K562 (cell line): Measurements from ENCODE around the gene MAP2K7. TPM values are rescaled to one million over a fixed set of nuclear protein-coding genes. Genes with fewer than 3 reads are reported as not detected.

Experiments used
- BCL6 ChIP-seq: fragments of 250-450 bp; sonication (Bioruptor Pico); IDR thresholded peaks from 2 replicates; pipeline ENCODE4 v1.4.0; 2020
- BHLHE40 ChIP-seq: IDR thresholded peaks from 2 replicates; pipeline ENCODE4 v1.6.1; 2011; ENCODE audit warnings: low read length, improper control_type of control experiment
- CBFB ChIP-seq: sonication (generic); formaldehyde crosslinking; IDR thresholded peaks from 2 replicates; pipeline ENCODE4 v1.4.0; 2020; ENCODE audit warnings: mild to moderate bottlenecking, missing genetic modification reagents
- CHCHD3 ChIP-seq: fragments of 250-450 bp; sonication (Bioruptor Pico); IDR thresholded peaks from 2 replicates; pipeline ENCODE4 v2.1.2; 2022; ENCODE audit warnings: mild to moderate bottlenecking
- CREB5 ChIP-seq: fragments of 250-450 bp; sonication (Bioruptor Pico); IDR thresholded peaks from 2 replicates; pipeline ENCODE4 v1.5.0; 2020; ENCODE audit warnings: mild to moderate bottlenecking
- GATA2 ChIP-seq: sonication (generic); formaldehyde crosslinking; IDR thresholded peaks from 2 replicates; pipeline ENCODE4 v1.4.0; 2020; ENCODE audit warnings: mild to moderate bottlenecking, missing genetic modification reagents
- HINFP ChIP-seq: fragments of 450-650 bp; conservative IDR thresholded peaks from 2 replicates; pipeline ENCODE4 v1.6.1; 2016; ENCODE audit warnings: missing genetic modification characterization, low read depth, mild to moderate bottlenecking, control low read depth, missing compliant biosample characterization
- HLTF ChIP-seq: fragments of 450-650 bp; IDR thresholded peaks from 2 replicates; pipeline ENCODE4 v1.6.1; 2016
- KAT8 ChIP-seq: fragments of 450-650 bp; IDR thresholded peaks from 2 replicates; pipeline ENCODE4 v1.6.1; 2016; ENCODE audit warnings: low read depth, mild to moderate bottlenecking
- NBN ChIP-seq: fragments of 450-650 bp; IDR thresholded peaks from 2 replicates; pipeline ENCODE4 v1.6.1; 2016; ENCODE audit warnings: low read depth, mild to moderate bottlenecking
- NR2C2 ChIP-seq, 2 experiments: fragments of 200-800 bp in 1 of 2; sonication (Bioruptor generic) in 1 of 2; sonication (generic) in 1 of 2; formaldehyde crosslinking in 1 of 2; IDR thresholded peaks; 2 replicates each; pipeline versions ENCODE4 v1.6.1 to v1.8.0; 2016 to 2022; ENCODE audit warnings: mild to moderate bottlenecking in 1 of 2, missing compliant biosample characterization in 1 of 2, missing genetic modification characterization in 1 of 2, missing genetic modification reagents in 1 of 2
- POLR3G ChIP-seq: IDR thresholded peaks from 2 replicates; pipeline ENCODE4 v1.6.1; 2011; ENCODE audit not compliant: insufficient read length, insufficient replicate concordance; ENCODE audit errors: extremely low read depth
- RAD51 ChIP-seq: fragments of 450-650 bp; IDR thresholded peaks from 2 replicates; pipeline ENCODE4 v1.7.1; 2016; ENCODE audit warnings: low read depth, mild to moderate bottlenecking, borderline replicate concordance
- RHOXF2B ChIP-seq: fragments of 250-450 bp; sonication (Bioruptor Pico); conservative IDR thresholded peaks from 2 replicates; pipeline ENCODE4 v1.5.1; 2021
- SMAD2 ChIP-seq: fragments of 150-350 bp; IDR thresholded peaks from 2 replicates; pipeline ENCODE4 v1.6.1; 2014; ENCODE audit warnings: low read depth, mild to moderate bottlenecking, low read length
- SMARCA5 ChIP-seq: fragments of 450-650 bp; IDR thresholded peaks from 2 replicates; pipeline ENCODE4 v1.6.1; 2016
- ZNF592 ChIP-seq: fragments of 450-650 bp; IDR thresholded peaks from 2 replicates; pipeline ENCODE4 v1.6.1; 2017; ENCODE audit warnings: antibody characterized with exemption, mild to moderate bottlenecking
- ZNF75A ChIP-seq: fragments of 450-650 bp; formaldehyde crosslinking; IDR thresholded peaks from 2 replicates; pipeline ENCODE4 v1.4.0; 2020; ENCODE audit warnings: mild to moderate bottlenecking
- polyA plus RNA-seq, 8 experiments: library from polyadenylated mRNA; depleted of rRNA in 4 of 8; stranded (reverse) in 5 of 8; unstranded in 3 of 8; fragments of >200 nt; fragmentation: Nextera tagmentation in 2 of 8; fragmentation: Illumina TruSeq in 1 of 8; extraction: Ambion mirVana in 2 of 8; extraction: Trizol in 1 of 8; gene quantifications; 2 replicates each; pipeline versions ENCODE4 v1.2.1 to v1.2.3, GENCODE V29; 2011 to 2014; ENCODE audit warnings: inconsistent platforms in 1 of 8, missing spikeins in 1 of 8
- total RNA-seq, 7 experiments: library from RNA; depleted of rRNA in 6 of 7; stranded (reverse); fragments of >200 nt in 6 of 7; fragmentation: Illumina TruSeq in 2 of 7; extraction: Trizol in 2 of 7; gene quantifications; 2 replicates each; pipeline versions ENCODE4 v1.2.1 to v1.2.3, GENCODE V29; 2011 to 2021; ENCODE audit warnings: low replicate concordance in 1 of 7
- TF ChIP-seq, protein P1 (sequence below): fragments of 450-650 bp; formaldehyde crosslinking; IDR thresholded peaks from 2 replicates; pipeline ENCODE4 v1.4.0; 2020; ENCODE audit warnings: mild to moderate bottlenecking, moderate library complexity

Gene MAP2K7
- total and polyA plus RNA-seq, 9 of the 15 experiments (the other 6 are each of a cell fraction or from before 2014, with no cell fraction given): 0.51 to 45.8 (median 14.1) TPM

- TF ChIP-seq ZNF592 (no peak), SMARCA5 (no peak), NBN (no peak), HLTF (0 out of 2 replicates have a peak, but pooled peaks have one; percentile 63), BCL6 (no peak), CHCHD3 (no peak), ZNF75A (CRISPR knock-in tag) (no peak), NR2C2 (CRISPR knock-in tag; IDR thresholded peaks at IDR 0.05) (peak; percentile 69), NR2C2 (tag; IDR thresholded peaks at IDR 0.05) (no peak; the same call in 1 of the 2 replicates), GATA2 (no peak), CREB5 (CRISPR knock-in tag) (no peak), RAD51 (no peak), KAT8 (no peak), BHLHE40 (no peak), HINFP (no peak), RHOXF2B (no peak), SMAD2 (no peak), POLR3G (no peak), CBFB (no peak)
- TF ChIP-seq, protein P1, sequence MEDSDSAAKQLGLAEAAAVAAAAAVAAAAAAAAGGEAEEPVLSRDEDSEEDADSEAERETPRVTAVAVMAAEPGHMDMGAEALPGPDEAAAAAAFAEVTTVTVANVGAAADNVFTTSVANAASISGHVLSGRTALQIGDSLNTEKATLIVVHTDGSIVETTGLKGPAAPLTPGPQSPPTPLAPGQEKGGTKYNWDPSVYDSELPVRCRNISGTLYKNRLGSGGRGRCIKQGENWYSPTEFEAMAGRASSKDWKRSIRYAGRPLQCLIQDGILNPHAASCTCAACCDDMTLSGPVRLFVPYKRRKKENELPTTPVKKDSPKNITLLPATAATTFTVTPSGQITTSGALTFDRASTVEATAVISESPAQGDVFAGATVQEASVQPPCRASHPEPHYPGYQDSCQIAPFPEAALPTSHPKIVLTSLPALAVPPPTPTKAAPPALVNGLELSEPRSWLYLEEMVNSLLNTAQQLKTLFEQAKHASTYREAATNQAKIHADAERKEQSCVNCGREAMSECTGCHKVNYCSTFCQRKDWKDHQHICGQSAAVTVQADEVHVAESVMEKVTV (CRISPR knock-in tag): no peak
Measured at GRCh38 chr19:7920519-7921301, 17.0 kb downstream of the MAP2K7 start (continued).
